ENCODE measurements around the gene MNX1.

Gene MNX1

GRCh38 chr7:156969972-156970420 is 40.5 kb downstream of the MNX1 start:
- no peak for DNase-seq (ENCODE audit: low read depth in 2 of 2)

GRCh38 chr7:156968183-156968582 is 42.3 kb downstream of the MNX1 start:
- DNase-seq (ENCODE audit: low read depth in 2 of 2) = no peak

GRCh38 chr7:156966387-156966786 is 44.1 kb downstream of the MNX1 start:
- DNase-seq (ENCODE audit: low read depth in 2 of 2) = no peak

GRCh38 chr7:156964971-156965370 is 45.5 kb downstream of the MNX1 start:
- no peak for DNase-seq (ENCODE audit: low read depth in 2 of 2)

GRCh38 chr7:156963472-156963871 is 47.0 kb downstream of the MNX1 start:
- DNase-seq (ENCODE audit: low read depth in 2 of 2) = no peak

- no peak for DNase-seq (ENCODE audit: low read depth in 2 of 2)
Observed at GRCh38 chr7:156962897-156963296, 47.6 kb downstream of the MNX1 start.

GRCh38 chr7:156962145-156962544 is 48.3 kb downstream of the MNX1 start:
- no peak for DNase-seq (ENCODE audit: low read depth in 2 of 2)

GRCh38 chr7:156956727-156957126 is 53.7 kb downstream of the MNX1 start:
- no peak for DNase-seq (ENCODE audit: low read depth in 2 of 2)

GRCh38 chr7:156954941-156955340 is 55.5 kb downstream of the MNX1 start:
- no peak for DNase-seq (ENCODE audit: low read depth in 2 of 2)

All from stimulated activated CD8-positive, alpha-beta memory T cell treated with anti-CD3 and anti-CD28 coated beads, Interleukin-7, amount 100 ng/mL, for 1 hour (primary cell).